SH-SY5Y (cell line): ENCODE results near the gene PAPOLG.

ENCODE experiments used
- GATA2 ChIP-seq: IDR thresholded peaks from 2 replicates; pipeline ENCODE4 v1.6.1; 2011; ENCODE audit warnings: mild to moderate bottlenecking, low read depth, low read length
- GATA3 ChIP-seq: IDR thresholded peaks from 2 replicates; pipeline ENCODE4 v1.6.1; 2011; ENCODE audit warnings: low read depth, mild to moderate bottlenecking, low read length, moderate library complexity

- TF ChIP-seq GATA3 (no peak), GATA2 (no peak)
These were observed 45.4 kb upstream of the PAPOLG start for GRCh38 chr2:60710707-60711106.
